IPS-NIHi7 (cell line): Measurements from ENCODE around the gene PLEKHG3.

Experiments used
- DNase-seq: peaks from one replicate; pipeline ENCODE4 v3.0.0; 2012; ENCODE audit warnings: mixed read lengths; ENCODE audit errors: extremely low spot score

Gene PLEKHG3

GRCh38 chr14:64746298-64747250 lies 42.4 kb downstream of the PLEKHG3 start:
- DNase-seq, result no peak

GRCh38 chr14:64747327-64747726 lies 43.1 kb downstream of the PLEKHG3 start:
- DNase-seq, result no peak

GRCh38 chr14:64748521-64748920 lies 44.3 kb downstream of the PLEKHG3 start:
- DNase-seq, result no peak

GRCh38 chr14:64748995-64749714 lies 44.9 kb downstream of the PLEKHG3 start:
- no peak for DNase-seq

GRCh38 chr14:64752909-64753308 lies 48.7 kb downstream of the PLEKHG3 start:
- DNase-seq, result no peak

GRCh38 chr14:64753374-64753773 lies 49.1 kb downstream of the PLEKHG3 start:
- DNase-seq, result no peak

- DNase-seq, result no peak
These were observed 49.8 kb downstream of the PLEKHG3 start for GRCh38 chr14:64753999-64754398.

GRCh38 chr14:64754685-64755084 lies 50.5 kb downstream of the PLEKHG3 start:
- no peak for DNase-seq

- no peak for DNase-seq
These were observed 51.6 kb downstream of the PLEKHG3 start for GRCh38 chr14:64755781-64756221.

- DNase-seq, result no peak
These were observed 52.5 kb downstream of the PLEKHG3 start for GRCh38 chr14:64756712-64757111.

- no peak for DNase-seq
These were observed 53.4 kb downstream of the PLEKHG3 start for GRCh38 chr14:64757601-64758000.

- no peak for DNase-seq
These were observed 53.8 kb downstream of the PLEKHG3 start for GRCh38 chr14:64758025-64758521.

GRCh38 chr14:64758691-64759554 lies 54.7 kb downstream of the PLEKHG3 start:
- DNase-seq, result no peak

- no peak for DNase-seq
These were observed 55.3 kb downstream of the PLEKHG3 start for GRCh38 chr14:64759555-64759938.

GRCh38 chr14:64760146-64760755 lies 56.0 kb downstream of the PLEKHG3 start:
- peak; percentile 87 for DNase-seq

- no peak for DNase-seq
These were observed 56.7 kb downstream of the PLEKHG3 start for GRCh38 chr14:64760916-64761315.

GRCh38 chr14:64761441-64762043 lies 57.3 kb downstream of the PLEKHG3 start:
- no peak for DNase-seq

GRCh38 chr14:64762044-64763034 lies 58.1 kb downstream of the PLEKHG3 start:
- no peak for DNase-seq

- no peak for DNase-seq
These were observed 59.0 kb downstream of the PLEKHG3 start for GRCh38 chr14:64763085-64763782.
